Measurements from ENCODE around the gene TSPAN18. TPM values are rescaled to one million over a fixed set of nuclear protein-coding genes. Genes with fewer than 3 reads are reported as not detected.

TSPAN18 gene
- polyA plus RNA-seq, 3 donors, result 46.2 to 54.2 (median 47.0) TPM

DNA sequence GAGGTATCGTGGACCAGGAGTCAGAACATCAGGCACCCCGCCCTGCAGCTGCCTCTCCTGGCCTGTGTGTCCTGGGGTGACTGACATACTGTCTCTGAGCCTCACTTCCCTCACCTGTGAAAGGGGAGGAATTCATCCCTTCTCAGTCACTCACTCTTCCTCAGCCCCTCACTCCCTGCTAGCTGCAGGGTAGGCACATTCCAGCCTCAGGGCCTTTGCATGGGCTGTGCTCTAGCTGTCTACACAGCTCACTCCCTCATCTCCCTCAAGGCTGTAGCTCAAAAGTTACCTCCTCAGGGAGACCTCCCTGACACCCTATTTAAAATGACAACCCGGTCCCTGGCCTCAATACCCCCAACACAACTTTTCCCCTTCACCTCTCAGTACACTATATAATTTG, 221.4 kb downstream of the TSPAN18 start:
- DNase-seq (ENCODE audit: low read depth in 3 of 3, low spot score in 2 of 3), result no peak

DNA sequence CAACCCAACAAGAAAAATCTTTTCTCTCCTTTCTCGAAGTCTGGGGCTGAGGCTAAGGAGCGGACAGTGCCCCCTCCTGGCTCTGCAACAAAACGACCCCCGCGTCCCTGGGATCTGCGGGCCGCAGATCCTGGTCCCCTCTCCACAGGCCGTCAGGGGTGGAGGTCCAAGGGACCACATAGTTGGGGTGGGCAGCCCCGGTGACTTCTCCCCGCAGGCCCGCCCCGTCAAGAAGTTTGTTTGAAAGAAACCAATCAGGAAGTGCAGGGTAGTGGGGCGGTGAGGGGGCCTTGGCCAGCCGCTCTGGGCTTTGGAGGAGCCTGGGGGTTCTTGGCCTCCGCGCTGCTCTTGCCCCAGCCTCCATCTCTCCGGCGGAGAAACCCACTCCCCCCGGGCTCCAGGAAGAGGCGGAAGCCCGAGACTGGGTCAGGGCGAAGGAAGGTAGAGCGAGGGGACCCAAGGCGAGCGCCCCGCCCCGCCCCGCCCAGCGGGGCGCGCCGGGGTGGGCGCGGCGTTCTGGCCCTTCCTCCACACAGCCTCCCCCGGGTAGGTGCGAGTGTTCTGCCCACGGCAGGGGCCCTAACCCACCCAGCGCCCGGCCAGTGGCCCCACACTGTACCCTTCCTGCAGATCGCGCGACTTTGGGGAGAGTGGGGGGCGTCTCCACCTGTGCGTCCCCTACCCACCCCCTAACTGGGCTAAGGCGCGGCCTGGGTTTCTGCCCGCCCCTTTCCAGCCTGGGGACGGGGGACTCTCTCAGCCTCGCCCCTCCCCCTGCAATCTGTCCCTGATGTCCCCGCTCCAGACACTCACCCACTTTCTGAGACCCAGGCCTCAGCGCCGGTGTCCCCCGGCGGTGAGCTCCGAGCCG, 222.6 kb downstream of the TSPAN18 start:
- peak in 1 of 3 donors; percentile 42 for DNase-seq (ENCODE audit: low read depth in 3 of 3, low spot score in 2 of 3)

DNA sequence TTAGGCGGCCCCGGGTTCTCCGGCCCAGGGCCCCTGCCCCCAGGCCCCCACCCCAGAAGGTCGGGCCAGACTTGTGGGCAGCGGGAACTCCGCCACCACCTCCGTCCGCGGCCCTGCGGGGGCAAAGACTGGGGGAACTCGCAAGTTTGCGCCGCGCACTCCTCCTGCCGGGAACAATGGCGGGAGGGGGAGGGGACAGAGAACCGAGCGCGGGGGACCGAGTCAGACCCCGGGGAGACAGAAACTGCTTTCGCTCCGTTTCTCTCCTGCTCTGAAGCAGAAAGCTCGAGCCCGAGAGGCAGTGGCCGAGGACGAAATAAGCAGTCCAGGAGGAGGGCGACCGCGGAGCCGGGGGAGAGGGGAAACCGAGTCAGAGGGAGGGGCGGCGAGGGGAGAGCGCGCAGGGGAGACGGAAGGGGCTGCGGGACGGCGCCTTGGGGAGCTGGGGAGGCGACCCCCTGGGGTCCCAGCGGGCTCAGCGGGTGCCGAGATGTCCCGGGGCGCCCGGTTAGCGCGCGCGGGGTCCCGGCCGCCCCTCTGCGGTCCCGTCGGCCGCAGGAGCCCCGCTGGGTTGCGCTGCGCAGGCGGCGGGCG, 223.4 kb downstream of the TSPAN18 start:
- DNase-seq (ENCODE audit: low read depth in 3 of 3, low spot score in 2 of 3), result no peak

DNA sequence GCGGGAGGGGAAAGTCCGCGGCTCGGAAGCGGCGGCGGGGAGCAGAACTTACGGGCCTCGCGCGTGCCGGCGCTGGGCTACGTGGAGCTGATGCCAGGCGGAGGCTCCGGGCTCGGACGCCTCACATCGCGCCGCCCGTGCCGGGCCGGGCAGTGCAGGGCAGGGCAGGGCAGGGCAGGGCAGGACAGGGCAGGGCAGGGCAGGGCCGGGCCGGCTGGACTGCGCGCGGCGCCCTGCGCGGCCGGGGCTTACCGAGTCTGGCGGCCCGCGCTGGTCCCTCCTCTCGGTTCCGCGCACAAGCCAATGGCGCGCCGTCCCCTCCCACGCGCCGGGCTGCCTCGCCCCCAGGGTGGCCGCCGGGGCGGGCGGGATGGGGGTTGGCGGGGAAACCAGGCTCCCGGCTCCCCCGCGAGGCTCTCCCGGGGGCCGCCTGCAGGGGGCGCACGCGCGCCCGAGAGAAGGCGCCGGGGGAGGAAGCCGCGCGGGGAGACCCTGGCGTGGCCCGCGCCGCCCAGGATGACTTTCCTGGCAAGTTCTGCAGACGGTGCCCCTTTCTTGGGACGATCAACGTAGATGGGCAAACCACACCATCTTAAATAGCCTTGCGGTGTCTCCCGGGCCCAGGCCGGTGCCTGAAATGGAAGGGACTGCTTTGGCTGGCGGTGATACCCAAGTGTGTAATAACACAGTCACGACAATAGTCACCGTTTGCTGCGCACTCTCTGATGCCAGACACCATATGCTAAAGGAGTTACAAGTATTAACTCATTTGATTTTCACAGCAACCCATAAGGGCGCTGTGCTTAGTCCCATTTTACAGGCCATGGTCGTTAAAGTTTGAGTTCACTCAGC, 224.1 kb downstream of the TSPAN18 start, which contains the start of gene TP53I11:
Gene TP53I11, minus strand, starts transcription at position 259 of the 852 bp plus-strand sequence. CDS start 12,548 bp downstream, outside the sequence.
- peak in 1 of 3 donors; percentile 60 for DNase-seq (ENCODE audit: low read depth in 3 of 3, low spot score in 2 of 3)

DNA sequence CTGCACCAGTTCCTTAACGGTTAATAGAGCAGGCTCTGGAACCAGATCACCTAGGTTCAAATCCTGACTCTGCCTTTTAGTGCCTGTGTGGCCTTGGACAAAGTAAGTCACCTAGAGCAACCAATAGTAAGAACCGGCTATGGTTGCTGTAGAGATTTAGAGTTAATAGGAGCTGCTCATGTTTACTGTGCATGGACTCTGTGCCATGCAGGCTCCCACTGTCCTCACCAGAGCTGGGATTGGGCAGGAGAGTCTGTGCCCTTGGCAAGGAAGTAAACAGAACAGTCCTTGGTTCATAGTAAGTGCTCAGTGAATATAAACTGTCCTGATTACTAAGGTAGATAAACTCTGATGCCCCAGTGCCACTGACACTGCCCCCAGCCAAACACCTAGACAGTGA, 225.3 kb downstream of the TSPAN18 start:
- no peak for DNase-seq (ENCODE audit: low read depth in 3 of 3, low spot score in 2 of 3)

DNA sequence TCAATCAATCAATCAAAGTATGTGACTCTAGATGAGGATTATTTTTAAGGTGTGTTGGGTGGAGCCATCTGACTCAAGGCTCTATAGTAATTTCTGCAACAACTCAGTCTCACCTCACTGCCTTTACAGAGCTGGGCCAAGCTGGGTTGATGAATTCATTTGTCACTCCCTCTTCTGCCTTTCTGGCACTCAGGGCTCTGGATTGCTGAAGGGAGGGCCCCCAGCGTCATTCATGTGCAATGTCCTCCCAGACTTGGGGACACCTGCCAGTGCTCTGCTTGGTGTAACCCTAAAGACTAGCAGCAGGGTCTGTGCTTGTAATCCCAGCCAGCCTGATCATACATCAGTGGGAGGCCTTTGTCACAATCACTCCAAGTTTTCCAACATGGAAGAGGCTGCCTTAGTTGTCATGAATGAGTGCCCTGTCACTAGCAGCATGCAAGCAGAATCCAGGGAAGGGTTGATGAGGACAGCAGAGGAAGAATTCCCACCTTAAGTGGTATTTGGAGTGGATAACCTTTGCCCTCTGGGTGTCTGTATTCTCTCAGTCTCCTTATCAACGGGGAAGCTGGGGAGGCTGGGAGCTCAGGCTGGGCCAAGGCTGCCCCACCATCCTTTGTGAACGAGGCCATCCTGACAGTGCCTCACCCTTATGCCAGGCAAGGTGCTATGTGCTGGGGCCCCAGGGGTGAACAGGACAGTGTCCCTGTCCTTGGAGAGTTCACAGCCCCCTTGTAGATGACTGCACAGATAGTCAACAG, 225.9 kb downstream of the TSPAN18 start:
- DNase-seq (ENCODE audit: low read depth in 3 of 3, low spot score in 2 of 3), result no peak

DNA sequence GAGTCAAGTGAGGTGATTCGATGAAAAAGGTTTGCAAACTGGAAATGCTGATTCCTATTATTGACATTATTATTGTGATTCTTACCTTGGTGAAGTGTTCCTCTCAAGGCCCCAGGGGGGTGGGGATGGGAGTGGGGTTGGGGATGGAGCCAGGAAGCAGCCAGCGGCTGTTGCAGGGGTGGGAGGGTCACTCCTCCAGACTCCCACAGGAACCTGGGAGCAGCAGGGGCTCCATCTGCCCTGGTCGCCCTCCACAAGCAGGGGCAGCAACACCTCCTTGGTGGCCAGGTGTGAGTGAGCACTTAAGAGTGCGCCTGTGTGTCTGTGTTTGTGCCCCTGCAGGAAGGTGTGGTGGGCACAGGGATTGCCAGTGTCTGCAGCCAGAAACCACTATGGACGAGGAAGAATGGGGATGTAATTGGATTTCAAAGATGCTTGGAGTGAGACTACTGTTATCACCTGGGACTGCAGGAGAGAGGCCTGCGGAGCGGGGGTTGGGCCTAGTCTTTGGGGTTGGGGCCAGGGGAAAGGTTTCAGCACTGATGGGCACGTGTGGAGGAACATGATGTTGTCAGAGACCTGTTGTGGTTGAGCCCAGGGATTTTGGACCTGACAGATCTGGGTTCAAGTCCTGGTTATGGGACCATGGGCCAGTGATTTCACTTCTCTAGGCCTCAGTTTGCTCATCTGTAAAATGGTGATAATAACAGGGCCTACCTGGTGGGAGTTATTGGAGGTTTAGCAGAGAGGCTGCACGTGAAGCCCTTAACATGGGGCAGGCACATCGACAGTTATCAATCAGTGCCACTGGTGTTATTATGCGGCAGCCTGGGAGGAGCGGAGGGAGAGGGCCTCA, 227.5 kb downstream of the TSPAN18 start:
- no peak for DNase-seq (ENCODE audit: low read depth in 3 of 3, low spot score in 2 of 3)

DNA sequence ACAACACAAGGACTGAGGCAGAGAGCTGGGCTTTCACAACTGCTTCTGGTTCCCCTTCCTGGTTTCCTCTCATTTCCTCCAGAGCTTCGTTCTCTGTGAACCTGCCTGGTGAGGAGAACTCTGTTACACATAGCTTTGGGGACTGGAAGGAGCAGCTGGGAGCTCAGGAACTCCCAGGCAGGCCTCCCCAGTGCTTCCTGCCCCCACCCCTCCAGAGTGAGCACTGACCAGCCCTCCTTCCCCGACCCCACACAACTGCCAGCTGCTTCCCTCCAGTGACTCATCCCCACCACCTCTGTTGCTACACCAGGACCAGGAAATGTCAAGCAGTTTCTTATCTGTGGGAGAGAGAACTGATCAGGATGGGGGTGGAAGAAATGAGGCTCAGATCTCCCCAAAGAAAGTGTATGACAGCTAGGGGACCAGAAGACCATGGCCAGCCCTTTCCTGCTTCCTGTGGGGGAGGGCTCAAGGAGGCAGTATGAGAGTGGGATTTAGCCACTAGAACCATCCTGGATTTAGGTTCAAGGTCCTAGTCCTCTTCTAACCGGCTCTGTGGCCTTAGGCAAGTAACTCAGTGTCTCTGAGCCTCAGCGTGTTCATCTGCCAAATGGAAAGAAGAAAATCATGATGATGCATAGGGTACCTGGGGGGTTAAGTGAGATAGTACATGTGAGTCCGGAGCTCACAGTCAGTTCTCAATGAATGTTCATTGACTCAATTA, 228.4 kb downstream of the TSPAN18 start:
- DNase-seq (ENCODE audit: low read depth in 3 of 3, low spot score in 2 of 3), result no peak

DNA sequence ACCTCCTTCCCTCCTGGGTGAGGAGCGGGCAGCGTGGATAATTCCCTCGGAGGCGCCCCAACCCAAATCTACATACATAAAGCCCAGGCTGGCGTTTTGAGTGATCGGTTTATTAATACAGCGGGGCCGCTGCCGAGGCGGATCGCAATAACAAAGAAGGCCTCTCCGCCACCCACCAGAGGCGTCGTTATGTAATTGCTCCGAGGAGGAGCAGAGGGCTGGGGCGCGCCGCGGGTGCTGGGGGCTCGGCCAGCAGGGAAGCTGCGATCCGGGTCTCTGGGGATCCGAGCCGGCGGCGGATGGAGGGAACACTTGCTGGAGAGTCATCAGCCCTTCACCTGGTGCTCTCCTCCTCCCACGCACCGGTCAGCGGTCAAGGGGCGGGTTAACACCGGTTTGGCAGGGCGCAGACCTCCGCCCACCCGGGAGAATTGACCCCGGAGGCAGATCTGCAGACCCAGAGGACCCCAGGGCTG, 230.3 kb downstream of the TSPAN18 start:
- DNase-seq (ENCODE audit: low read depth in 3 of 3, low spot score in 2 of 3), result no peak

DNA sequence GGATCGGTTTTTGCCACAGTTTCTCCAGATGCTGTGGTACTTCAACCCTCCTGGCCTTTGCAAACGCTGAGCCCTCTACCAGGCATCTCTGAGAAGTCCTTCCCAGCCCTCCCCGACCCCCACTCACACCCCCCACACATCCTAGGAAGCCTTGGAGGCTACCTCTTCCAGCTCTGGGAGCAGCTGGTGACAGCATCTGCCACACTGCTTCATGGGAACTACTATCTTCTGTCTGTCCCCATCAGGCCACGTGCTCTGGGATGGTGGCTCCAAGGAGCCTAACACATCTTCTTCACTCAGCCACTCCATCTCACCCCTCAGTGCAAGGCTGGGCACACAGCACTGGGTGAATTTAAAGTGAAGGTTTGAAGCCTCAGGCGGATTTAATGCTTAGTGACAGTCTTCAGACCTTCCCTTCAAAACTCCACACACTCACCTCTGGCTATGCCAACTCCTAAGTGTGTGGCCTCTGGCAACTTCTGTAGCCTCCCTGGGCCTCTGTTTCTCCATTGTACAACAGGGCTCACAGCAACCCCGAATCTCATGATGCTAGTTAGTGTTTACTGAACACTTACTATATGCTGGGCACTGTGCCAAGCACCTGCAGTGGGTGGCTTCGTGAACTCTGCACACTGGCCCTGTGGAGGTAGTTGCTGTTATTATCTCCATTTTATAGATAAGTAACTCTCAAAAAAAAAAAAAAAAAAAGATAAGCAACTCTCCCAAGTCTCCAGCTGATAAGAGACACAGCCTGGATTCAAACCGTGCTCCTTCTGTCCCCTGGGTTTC, 231.2 kb downstream of the TSPAN18 start:
- DNase-seq (ENCODE audit: low read depth in 3 of 3, low spot score in 2 of 3), result no peak

DNA sequence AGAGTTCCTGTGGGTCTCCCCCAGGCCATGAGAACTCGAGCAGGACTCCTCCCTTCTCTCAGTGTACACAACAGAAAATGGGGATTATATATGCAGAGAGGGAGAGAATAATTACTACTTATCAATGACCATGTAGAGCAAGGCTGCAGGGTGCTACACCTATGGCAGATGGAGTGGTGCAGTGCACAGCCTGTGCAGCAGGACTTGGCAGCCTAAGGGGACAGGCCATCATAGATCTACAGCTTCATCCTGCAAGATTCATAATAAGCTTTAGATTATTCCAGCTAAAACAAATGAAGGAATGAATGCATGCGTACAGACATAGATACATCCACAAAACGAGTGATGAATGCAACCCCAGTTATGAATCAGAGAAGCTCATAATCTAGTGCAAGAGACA, 232.3 kb downstream of the TSPAN18 start:
- no peak for DNase-seq (ENCODE audit: low read depth in 3 of 3, low spot score in 2 of 3)

DNA sequence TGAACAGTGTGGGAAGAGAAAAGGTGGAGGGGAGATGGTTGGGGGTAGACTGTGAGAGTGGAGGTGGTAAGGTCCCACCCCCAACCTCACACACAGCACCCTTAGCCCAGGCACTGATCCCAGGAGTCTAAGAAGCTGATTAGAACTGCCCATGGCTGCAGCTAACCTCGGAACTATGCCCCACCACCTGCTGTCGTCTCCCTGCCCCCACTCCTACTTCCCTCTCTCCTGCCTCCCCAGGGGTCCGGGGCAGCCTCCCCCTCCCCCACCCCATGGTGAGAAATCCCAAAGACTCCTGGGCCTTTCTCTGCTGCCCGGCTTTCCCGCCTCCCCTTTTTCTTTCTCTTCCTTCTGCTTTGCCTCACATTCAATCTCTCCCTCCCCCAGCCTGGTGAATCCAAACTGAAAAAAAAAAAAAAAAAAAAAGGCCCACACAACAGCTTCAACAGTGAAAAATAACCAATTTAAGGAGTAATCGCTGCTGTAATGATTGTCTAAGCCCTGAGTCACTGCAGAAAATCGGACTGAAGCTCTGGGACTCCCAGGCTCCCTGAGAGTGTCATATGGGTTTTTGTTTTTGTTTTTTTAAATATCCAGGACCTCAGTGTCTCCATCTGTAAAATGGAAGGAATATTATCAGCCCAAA, 233.6 kb downstream of the TSPAN18 start:
- no peak for DNase-seq (ENCODE audit: low read depth in 3 of 3, low spot score in 2 of 3)

DNA sequence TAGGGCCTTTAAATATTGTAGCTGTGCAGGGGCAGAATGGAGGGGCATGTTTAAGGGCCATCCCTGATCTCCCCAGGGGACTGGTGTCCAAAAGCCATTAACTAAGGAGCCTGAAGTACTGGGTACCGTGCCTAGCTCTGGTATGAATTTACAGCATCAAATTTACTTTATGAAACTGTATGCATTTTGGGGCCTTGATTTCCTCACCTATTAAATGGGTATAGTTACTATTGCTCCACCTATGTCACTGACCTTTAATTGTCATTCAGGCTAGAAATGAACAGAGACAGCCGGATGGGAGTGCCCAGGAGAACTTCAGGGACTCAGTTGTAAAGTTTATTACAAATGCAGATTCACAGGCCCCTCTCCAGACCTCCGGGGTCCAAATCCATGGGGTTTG, 235.7 kb downstream of the TSPAN18 start:
- DNase-seq (ENCODE audit: low read depth in 3 of 3, low spot score in 2 of 3), result no peak

DNA sequence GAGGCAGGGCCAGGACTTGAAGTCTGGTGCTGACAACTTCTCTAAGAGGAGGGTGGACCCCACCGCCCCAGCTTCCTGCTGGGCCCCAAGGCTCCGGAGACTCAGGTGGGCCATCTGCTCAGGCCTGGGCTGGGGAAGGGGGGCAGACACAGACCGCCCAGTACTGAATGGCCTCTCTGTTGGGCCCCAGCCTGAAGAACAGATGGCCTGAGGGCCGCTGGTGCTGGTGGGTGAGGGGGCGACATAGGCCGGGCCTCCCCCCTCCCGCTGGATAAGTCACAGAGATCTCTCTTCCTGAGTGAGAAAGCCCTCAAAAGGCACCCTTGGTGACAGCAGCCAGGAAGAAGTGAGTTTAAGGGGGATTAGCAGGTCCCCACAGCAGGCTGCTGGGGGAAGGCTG, 236.4 kb downstream of the TSPAN18 start:
- DNase-seq (ENCODE audit: low read depth in 3 of 3, low spot score in 2 of 3), result no peak

DNA sequence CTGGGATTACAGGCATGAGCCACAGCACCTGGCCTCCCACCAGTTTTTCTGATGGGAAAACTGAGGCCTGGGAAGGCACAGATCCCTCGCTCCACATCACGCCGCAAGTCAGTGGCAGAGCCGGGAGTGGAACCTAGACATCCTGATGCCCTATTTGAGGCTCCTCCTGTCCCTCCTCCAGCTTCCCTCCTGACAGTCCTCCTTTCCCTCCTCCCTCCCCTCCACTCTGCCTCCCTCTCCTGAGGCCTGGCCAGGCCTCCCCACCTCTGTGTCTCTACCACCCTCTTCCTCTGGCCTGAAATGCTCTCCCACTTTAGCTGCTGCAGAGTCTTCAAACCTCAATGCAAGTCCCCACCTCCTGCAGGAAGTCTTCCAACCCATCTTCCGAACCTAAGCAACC, 237.2 kb downstream of the TSPAN18 start:
- DNase-seq (ENCODE audit: low read depth in 3 of 3, low spot score in 2 of 3), result no peak

DNA sequence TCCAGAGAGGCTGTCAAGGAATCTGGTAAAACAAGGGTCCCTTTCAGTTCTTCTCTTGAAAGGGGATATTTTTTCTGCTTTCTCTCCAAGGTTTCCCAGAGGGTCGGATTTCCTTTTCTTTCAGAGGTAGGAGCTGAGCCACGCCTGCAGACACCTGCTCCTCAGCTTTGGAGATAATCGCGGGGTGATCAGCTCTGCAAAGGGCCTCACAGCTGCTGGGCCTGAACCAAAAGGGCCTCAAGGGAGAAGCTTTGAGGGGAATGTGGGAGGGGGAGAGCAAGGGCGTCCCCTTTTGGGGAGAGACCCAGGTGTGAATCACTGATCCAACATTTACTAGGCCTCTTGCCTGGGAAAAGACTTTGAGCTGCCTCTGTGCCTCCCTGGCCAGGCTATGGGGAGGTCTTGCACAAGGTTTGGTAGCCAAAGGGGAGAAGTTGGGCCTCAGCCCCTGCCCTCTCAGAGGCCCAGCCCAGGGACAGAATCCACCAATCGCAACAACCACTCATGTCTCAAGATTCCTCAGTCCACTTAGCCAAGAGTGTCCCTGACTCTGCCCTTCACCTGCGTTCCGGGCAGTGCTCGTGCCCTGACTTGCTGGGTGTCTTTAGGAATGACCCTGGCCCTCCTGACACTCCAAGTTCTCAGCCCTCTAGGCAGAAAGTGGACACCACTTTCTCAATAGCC, 237.9 kb downstream of the TSPAN18 start:
- no peak for DNase-seq (ENCODE audit: low read depth in 3 of 3, low spot score in 2 of 3)

DNA sequence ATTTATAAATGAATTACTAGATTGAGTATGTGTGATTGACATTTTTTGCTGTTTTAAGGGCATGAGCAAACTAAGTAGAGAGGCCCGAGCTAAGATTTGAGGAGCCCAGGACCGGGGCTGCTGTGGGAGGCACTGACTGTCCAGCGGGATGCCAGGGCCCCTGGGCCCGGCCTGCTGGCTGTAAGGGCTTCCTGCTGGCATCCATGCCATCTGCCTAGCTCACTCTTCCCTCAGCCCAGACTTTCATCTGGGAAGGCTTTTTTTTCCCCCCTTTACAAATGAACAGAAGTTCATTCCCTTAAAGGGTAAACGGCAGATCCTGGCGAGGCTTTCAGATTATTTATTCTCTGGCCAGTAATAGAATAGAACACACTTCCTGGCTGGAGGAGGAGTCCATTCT, 239.9 kb downstream of the TSPAN18 start:
- DNase-seq (ENCODE audit: low read depth in 3 of 3, low spot score in 2 of 3), result no peak
